ENCODE results near the gene SNED1.

The SNED1 gene

DNA sequence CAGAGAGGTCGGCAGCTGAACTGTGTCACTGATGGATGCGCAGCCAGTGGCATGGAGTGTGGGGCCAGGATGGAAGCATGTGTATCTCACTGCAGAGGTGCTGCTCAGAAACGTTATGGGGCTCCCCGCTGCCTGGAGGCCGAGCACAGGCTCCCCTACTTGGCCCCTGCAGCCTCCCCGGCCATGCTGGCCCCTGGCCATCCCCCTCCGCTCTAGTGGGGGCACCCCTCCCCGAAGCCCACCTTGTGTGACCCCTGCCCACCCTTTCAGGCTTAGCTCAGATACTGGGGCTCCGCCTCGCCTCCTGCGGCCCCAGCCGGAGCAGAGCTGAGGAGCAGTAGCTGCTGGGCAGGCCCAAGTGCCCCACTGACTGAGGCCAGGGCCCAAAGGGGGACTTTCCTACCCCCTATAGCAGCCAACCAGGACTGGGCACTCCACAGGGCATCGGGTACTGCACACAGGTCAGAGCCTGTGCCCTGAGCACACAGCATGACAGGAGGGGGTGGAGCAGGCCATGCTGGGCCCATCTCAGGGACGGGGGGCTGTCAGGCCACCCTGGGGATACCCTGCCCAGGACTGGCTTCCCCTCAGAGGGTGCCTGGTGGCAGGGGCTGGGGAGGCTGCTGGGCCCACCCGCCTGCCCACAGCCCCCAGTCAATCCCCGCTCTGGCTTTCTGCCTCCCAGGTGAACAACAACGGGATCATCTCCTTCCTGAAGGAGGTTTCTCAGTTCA, 31.3 kb downstream of the SNED1 start:
- peak overlapping the region; percentile 60 for H3K9ac ChIP-seq (ENCODE audit: low read depth, low read length, poor library complexity)
- H2AK5ac ChIP-seq (ENCODE audit: low read depth, low read length), result peak overlapping the region; percentile 75
- H3K79me1 ChIP-seq (ENCODE audit: low read depth, low read length), result no peaks in the 10 kb centered on the region
- H4K91ac ChIP-seq (ENCODE audit: low read depth, low read length, poor library complexity), result no peak overlapping the region
- H2AFZ ChIP-seq (ENCODE audit: low read length), result no peak overlapping the region
- peak overlapping the region; percentile 31 for H3K23ac ChIP-seq (ENCODE audit: low read depth, low read length, poor library complexity)
- H2BK15ac ChIP-seq (ENCODE audit: low read length), result peak overlapping the region; percentile 37
- no peak overlapping the region for H3K4me2 ChIP-seq (ENCODE audit: insufficient read depth, low read length, poor library complexity, severe bottlenecking)
- peak overlapping the region; percentile 94 for H3K14ac ChIP-seq (ENCODE audit: low read length)
- peak overlapping the region; percentile 13 for H2BK5ac ChIP-seq (ENCODE audit: low read length)
- peaks cover 5 to 15% of the 10 kb centered on the region in 2 donors for H3K9me3 ChIP-seq (replicated peaks in 1 of 2; ENCODE audit: control insufficient read depth in 2 of 2, insufficient read depth in 1 of 2, low read depth in 1 of 2, low read length in 2 of 2)
- H3K4me3 ChIP-seq (ENCODE audit: low read length in 2 of 2), result no peak overlapping the region
- no peak overlapping the region for H3K27ac ChIP-seq (replicated peaks; ENCODE audit: low read length)
- no peak overlapping the region for H4K8ac ChIP-seq (ENCODE audit: low read depth, low read length)
- H2BK12ac ChIP-seq (ENCODE audit: low read length), result peak overlapping the region; percentile 58
- peak overlapping the region; percentile 57 for H3K18ac ChIP-seq (ENCODE audit: low read length)
- no peaks in the 10 kb centered on the region for H3K4me1 ChIP-seq (ENCODE audit: control insufficient read depth in 2 of 2, insufficient read depth in 1 of 2, low read depth in 1 of 2, low read length in 2 of 2)
- no CpG with 5 or more reads among the region's 17 CpGs for WGBS, 2 donors (ENCODE audit: extremely low coverage in 2 of 2, insufficient read length in 2 of 2, insufficient replicate concordance in 1 of 2)
- no peak overlapping the region for H2BK120ac ChIP-seq (ENCODE audit: low read depth, low read length)
- H3K4ac ChIP-seq (ENCODE audit: low read length), result peak overlapping the region; percentile 66
- no peak for DNase-seq (ENCODE audit: low spot score)
- no peaks in the 10 kb centered on the region for H3K36me3 ChIP-seq (replicated peaks in 1 of 2; ENCODE audit: control insufficient read depth in 2 of 2, insufficient read depth in 2 of 2, low read length in 2 of 2)
- H3K27me3 ChIP-seq (ENCODE audit: control insufficient read depth in 3 of 3, insufficient read depth in 3 of 3, low read depth in 1 of 3, low read length in 3 of 3), result peaks cover 0 to 27% (median 0%) of the 10 kb centered on the region in 3 experiments

DNA sequence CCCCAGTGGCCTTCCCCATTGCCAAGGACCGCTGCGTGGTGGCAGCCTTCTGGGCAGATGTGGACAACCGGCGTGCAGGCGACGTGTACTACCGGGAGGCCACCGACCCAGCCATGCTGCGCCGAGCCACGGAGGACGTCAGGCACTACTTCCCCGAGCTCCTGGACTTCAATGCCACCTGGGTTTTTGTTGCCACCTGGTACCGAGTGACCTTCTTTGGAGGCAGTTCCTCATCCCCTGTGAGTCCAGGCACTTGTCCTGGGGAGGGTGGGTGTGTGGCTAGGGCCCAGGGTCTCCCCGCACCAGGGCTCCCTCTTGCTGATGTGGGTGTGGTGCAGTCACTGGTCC, 31.9 kb downstream of the SNED1 start:
- no peak overlapping the region for H2AFZ ChIP-seq (ENCODE audit: low read length)
- no peaks in the 10 kb centered on the region for H3K36me3 ChIP-seq (replicated peaks in 1 of 2; ENCODE audit: control insufficient read depth in 2 of 2, insufficient read depth in 2 of 2, low read length in 2 of 2)
- peaks cover 2 to 9% of the 10 kb centered on the region in 2 donors for H3K9me3 ChIP-seq (replicated peaks in 1 of 2; ENCODE audit: control insufficient read depth in 2 of 2, insufficient read depth in 1 of 2, low read depth in 1 of 2, low read length in 2 of 2)
- peaks cover 0 to 32% (median 4%) of the 10 kb centered on the region in 3 experiments for H3K27me3 ChIP-seq (ENCODE audit: control insufficient read depth in 3 of 3, insufficient read depth in 3 of 3, low read depth in 1 of 3, low read length in 3 of 3)
- H3K4me2 ChIP-seq (ENCODE audit: insufficient read depth, low read length, poor library complexity, severe bottlenecking), result no peak overlapping the region
- H4K91ac ChIP-seq (ENCODE audit: low read depth, low read length, poor library complexity), result no peak overlapping the region
- peak overlapping the region; percentile 66 for H3K4ac ChIP-seq (ENCODE audit: low read length)
- no peak overlapping the region for H3K23ac ChIP-seq (ENCODE audit: low read depth, low read length, poor library complexity)
- no peak overlapping the region for H3K9ac ChIP-seq (ENCODE audit: low read depth, low read length, poor library complexity)
- peak overlapping the region; percentile 37 for H2BK15ac ChIP-seq (ENCODE audit: low read length)
- no peak overlapping the region for H2BK120ac ChIP-seq (ENCODE audit: low read depth, low read length)
- peak overlapping the region; percentile 57 for H3K18ac ChIP-seq (ENCODE audit: low read length)
- no peak overlapping the region for H2AK5ac ChIP-seq (ENCODE audit: low read depth, low read length)
- no CpG with 5 or more reads among the region's 15 CpGs for WGBS, 2 donors (ENCODE audit: extremely low coverage in 2 of 2, insufficient read length in 2 of 2, insufficient replicate concordance in 1 of 2)
- H2BK5ac ChIP-seq (ENCODE audit: low read length), result peak overlapping the region; percentile 13
- peaks cover 0 to 2% of the 10 kb centered on the region in 2 donors for H3K4me1 ChIP-seq (ENCODE audit: control insufficient read depth in 2 of 2, insufficient read depth in 1 of 2, low read depth in 1 of 2, low read length in 2 of 2)
- no peak overlapping the region for H2BK12ac ChIP-seq (ENCODE audit: low read length)
- no peak for DNase-seq (ENCODE audit: low spot score)
- H3K14ac ChIP-seq (ENCODE audit: low read length), result peak overlapping the region; percentile 21
- H3K4me3 ChIP-seq (ENCODE audit: low read length in 2 of 2), result peak overlapping the region in 1 of 2 donors; percentile 34
- no peak overlapping the region for H3K27ac ChIP-seq (replicated peaks; ENCODE audit: low read length)
- no peaks in the 10 kb centered on the region for H3K79me1 ChIP-seq (ENCODE audit: low read depth, low read length)
- H4K8ac ChIP-seq (ENCODE audit: low read depth, low read length), result no peak overlapping the region

DNA sequence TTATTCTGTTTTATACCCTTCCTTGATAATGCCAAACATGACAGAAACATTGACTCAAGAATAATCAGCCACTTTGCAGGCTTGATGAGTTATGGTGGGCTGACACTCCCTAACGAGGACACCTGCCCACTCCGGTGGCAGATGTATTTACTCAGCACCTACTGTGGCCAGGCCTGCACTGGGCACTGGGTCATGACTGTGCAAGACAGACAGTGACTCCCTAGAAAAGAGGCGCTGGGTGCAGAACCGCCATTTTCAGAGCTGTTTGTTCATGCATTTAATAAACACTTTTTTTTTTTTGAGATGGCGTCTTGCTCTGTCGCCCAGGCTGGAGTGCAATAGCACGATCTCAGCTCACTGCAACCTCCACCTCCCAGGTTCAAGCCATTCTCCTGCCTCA, 32.5 kb downstream of the SNED1 start:
- no peaks in the 10 kb centered on the region for H3K36me3 ChIP-seq (replicated peaks in 1 of 2; ENCODE audit: control insufficient read depth in 2 of 2, insufficient read depth in 2 of 2, low read length in 2 of 2)
- no peaks in the 10 kb centered on the region for H3K79me1 ChIP-seq (ENCODE audit: low read depth, low read length)
- no peak overlapping the region for H3K4ac ChIP-seq (ENCODE audit: low read length)
- no peak overlapping the region for H4K8ac ChIP-seq (ENCODE audit: low read depth, low read length)
- no peak overlapping the region for H2BK5ac ChIP-seq (ENCODE audit: low read length)
- H3K4me1 ChIP-seq (ENCODE audit: control insufficient read depth in 2 of 2, insufficient read depth in 1 of 2, low read depth in 1 of 2, low read length in 2 of 2), result peaks cover 0 to 3% of the 10 kb centered on the region in 2 donors
- H3K9ac ChIP-seq (ENCODE audit: low read depth, low read length, poor library complexity), result no peak overlapping the region
- no peak overlapping the region for H2BK120ac ChIP-seq (ENCODE audit: low read depth, low read length)
- peak overlapping the region in 1 of 2 donors; percentile 25 for H3K4me3 ChIP-seq (ENCODE audit: low read length in 2 of 2)
- H3K27ac ChIP-seq (replicated peaks; ENCODE audit: low read length), result no peak overlapping the region
- peaks cover 0 to 35% (median 5%) of the 10 kb centered on the region in 3 experiments for H3K27me3 ChIP-seq (ENCODE audit: control insufficient read depth in 3 of 3, insufficient read depth in 3 of 3, low read depth in 1 of 3, low read length in 3 of 3)
- no peak for DNase-seq (ENCODE audit: low spot score)
- H2AFZ ChIP-seq (ENCODE audit: low read length), result no peak overlapping the region
- no peak overlapping the region for H3K4me2 ChIP-seq (ENCODE audit: insufficient read depth, low read length, poor library complexity, severe bottlenecking)
- no peak overlapping the region for H2AK5ac ChIP-seq (ENCODE audit: low read depth, low read length)
- H3K14ac ChIP-seq (ENCODE audit: low read length), result no peak overlapping the region
- no peak overlapping the region for H2BK15ac ChIP-seq (ENCODE audit: low read length)
- H3K23ac ChIP-seq (ENCODE audit: low read depth, low read length, poor library complexity), result no peak overlapping the region
- no peak overlapping the region for H4K91ac ChIP-seq (ENCODE audit: low read depth, low read length, poor library complexity)
- no CpG with 5 or more reads among the region's 7 CpGs for WGBS, 2 donors (ENCODE audit: extremely low coverage in 2 of 2, insufficient read length in 2 of 2, insufficient replicate concordance in 1 of 2)
- no peak overlapping the region for H3K18ac ChIP-seq (ENCODE audit: low read length)
- peaks cover 2 to 5% of the 10 kb centered on the region in 2 donors for H3K9me3 ChIP-seq (replicated peaks in 1 of 2; ENCODE audit: control insufficient read depth in 2 of 2, insufficient read depth in 1 of 2, low read depth in 1 of 2, low read length in 2 of 2)
- no peak overlapping the region for H2BK12ac ChIP-seq (ENCODE audit: low read length)

DNA sequence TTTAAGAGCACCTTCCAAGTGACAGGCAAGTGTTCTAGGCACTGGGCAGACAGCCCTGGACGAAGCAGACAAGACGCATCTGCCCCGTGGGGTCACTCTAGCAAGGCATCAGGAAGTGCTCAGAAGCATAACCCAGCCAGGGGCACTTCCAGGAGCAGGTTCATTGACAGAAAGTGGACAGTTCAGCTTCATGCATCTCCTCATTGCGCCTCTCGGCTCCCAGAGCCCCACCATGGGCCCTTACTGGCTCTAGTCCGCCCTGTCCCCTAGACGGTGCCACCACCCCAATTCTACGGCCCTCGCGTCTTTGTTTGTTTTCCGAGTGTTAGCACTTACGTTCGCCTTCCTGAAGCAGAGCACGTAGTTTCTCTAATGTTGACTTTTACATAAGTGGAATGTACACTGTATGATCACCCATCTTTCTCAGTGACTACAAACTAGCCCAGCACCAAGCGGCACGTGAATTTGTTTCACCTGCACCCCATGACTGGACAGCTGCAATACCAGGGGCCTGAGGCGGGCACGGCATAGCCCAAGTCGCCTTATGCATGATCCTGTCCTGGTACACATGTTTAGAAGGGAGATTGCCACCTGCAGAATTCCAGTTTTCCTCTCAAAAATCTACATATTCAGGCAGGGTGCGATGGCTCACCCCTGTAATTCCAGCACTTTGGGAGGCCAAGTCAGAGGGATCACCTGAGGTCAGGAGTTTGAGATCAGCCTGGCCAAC, 33.2 kb downstream of the SNED1 start:
- H3K9me3 ChIP-seq (replicated peaks in 1 of 2; ENCODE audit: control insufficient read depth in 2 of 2, insufficient read depth in 1 of 2, low read depth in 1 of 2, low read length in 2 of 2), result no peaks in the 10 kb centered on the region
- no peak overlapping the region for H3K4ac ChIP-seq (ENCODE audit: low read length)
- peaks cover 0 to 41% (median 11%) of the 10 kb centered on the region in 3 experiments for H3K27me3 ChIP-seq (ENCODE audit: control insufficient read depth in 3 of 3, insufficient read depth in 3 of 3, low read depth in 1 of 3, low read length in 3 of 3)
- H4K91ac ChIP-seq (ENCODE audit: low read depth, low read length, poor library complexity), result no peak overlapping the region
- H3K18ac ChIP-seq (ENCODE audit: low read length), result no peak overlapping the region
- H3K79me1 ChIP-seq (ENCODE audit: low read depth, low read length), result no peaks in the 10 kb centered on the region
- H3K36me3 ChIP-seq (replicated peaks in 1 of 2; ENCODE audit: control insufficient read depth in 2 of 2, insufficient read depth in 2 of 2, low read length in 2 of 2), result no peaks in the 10 kb centered on the region
- H3K9ac ChIP-seq (ENCODE audit: low read depth, low read length, poor library complexity), result no peak overlapping the region
- no peak overlapping the region for H2BK5ac ChIP-seq (ENCODE audit: low read length)
- no peak overlapping the region for H3K23ac ChIP-seq (ENCODE audit: low read depth, low read length, poor library complexity)
- no peak overlapping the region for H3K4me2 ChIP-seq (ENCODE audit: insufficient read depth, low read length, poor library complexity, severe bottlenecking)
- H4K8ac ChIP-seq (ENCODE audit: low read depth, low read length), result no peak overlapping the region
- peaks cover 2 to 8% of the 10 kb centered on the region in 2 donors for H3K4me1 ChIP-seq (ENCODE audit: control insufficient read depth in 2 of 2, insufficient read depth in 1 of 2, low read depth in 1 of 2, low read length in 2 of 2)
- no peak overlapping the region for H3K14ac ChIP-seq (ENCODE audit: low read length)
- H3K27ac ChIP-seq (replicated peaks; ENCODE audit: low read length), result no peak overlapping the region
- no peak overlapping the region for H2BK120ac ChIP-seq (ENCODE audit: low read depth, low read length)
- no peak overlapping the region for H3K4me3 ChIP-seq (ENCODE audit: low read length in 2 of 2)
- no peak for DNase-seq (ENCODE audit: low spot score)
- no CpG with 5 or more reads among the region's 20 CpGs for WGBS, 2 donors (ENCODE audit: extremely low coverage in 2 of 2, insufficient read length in 2 of 2, insufficient replicate concordance in 1 of 2)
- no peak overlapping the region for H2AFZ ChIP-seq (ENCODE audit: low read length)
- H2BK12ac ChIP-seq (ENCODE audit: low read length), result no peak overlapping the region
- H2BK15ac ChIP-seq (ENCODE audit: low read length), result no peak overlapping the region
- H2AK5ac ChIP-seq (ENCODE audit: low read depth, low read length), result no peak overlapping the region
